GM12878 (cell line): ENCODE results near the gene FPGS. TPM values are rescaled to one million over a fixed set of nuclear protein-coding genes. Genes with fewer than 3 reads are reported as not detected.

ENCODE experiments used
- ATAC-seq: fragments of 200-7000 bp; cut with Tn5 transposase; 3 replicates; pipeline ENCODE4 v1.9.1; 2020; ENCODE audit warnings: mild to moderate bottlenecking, moderate library complexity
- BruUV-seq: library from RNA; stranded (reverse); fragments of 400-500 nt; replicated peaks from 2 replicates; lab custom pipeline; 2021; lab: Mats Ljungman, UMichigan
- CTCF ChIA-PET: fragments of 300-600 bp; sonication (Branson Sonifier 250); formaldehyde crosslinking; extraction: SDS; loops from one replicate; lab custom pipeline; 2021; ENCODE audit warnings: inconsistent platforms; lab: Yijun Ruan, JAX
- POLR2A ChIA-PET: fragments of 350-600 bp; formaldehyde crosslinking; extraction: SDS; loops from one replicate; lab custom pipeline; 2021; ENCODE audit warnings: inconsistent platforms; lab: Charles Lee
- RAD21 ChIA-PET: fragments of 300-600 bp; sonication (Branson Sonifier 250); formaldehyde crosslinking; loops from one replicate; lab custom pipeline; 2023; ENCODE audit warnings: antibody characterized with exemption; ENCODE audit not compliant: unreplicated experiment; lab: Charles Lee
- SMC1A ChIA-PET: fragments of 300-600 bp; sonication (Branson Sonifier 250); formaldehyde crosslinking; loops from one replicate; lab custom pipeline; 2023; ENCODE audit not compliant: unreplicated experiment, uncharacterized antibody; lab: Charles Lee
- DNase-seq: peaks from one replicate; pipeline ENCODE4 v3.0.0-alpha.2; 2011; ENCODE audit warnings: low read depth, low spot score
- FAIRE-seq: peaks from 3 replicates; lab custom pipeline; 2011; peaks lifted over from hg19 to GRCh38; lab: Jason Lieb, UNC
- H2AFZ ChIP-seq: 2 replicates; pipeline ENCODE4 v1.6.0; 2011; ENCODE audit warnings: low read depth, low read length, control low read depth; ENCODE audit not compliant: control insufficient read depth
- H3K27ac ChIP-seq: 2 replicates; pipeline ENCODE4 v1.5.1; 2011; ENCODE audit warnings: control low read depth; ENCODE audit not compliant: control insufficient read depth, insufficient read depth
- H3K27me3 ChIP-seq, 2 experiments: replicated peaks in 1 of 2; 2 replicates each; pipeline versions ENCODE4 v1.6.0 to v1.6.1; 2011; ENCODE audit warnings: low read length in 1 of 2; ENCODE audit not compliant: control insufficient read depth in 2 of 2, insufficient read depth in 2 of 2
- H3K36me3 ChIP-seq, 2 experiments: 2 replicates each; pipeline ENCODE4 v1.5.1; 2011; ENCODE audit warnings: low read length in 1 of 2; ENCODE audit not compliant: control insufficient read depth in 2 of 2, insufficient read depth in 2 of 2
- H3K4me1 ChIP-seq: 2 replicates; pipeline ENCODE4 v1.6.1; 2011; ENCODE audit warnings: mild to moderate bottlenecking, low read length, moderate library complexity, mixed read lengths; ENCODE audit not compliant: control insufficient read depth, insufficient read depth
- H3K4me2 ChIP-seq: 2 replicates; pipeline ENCODE4 v1.6.0; 2011; ENCODE audit warnings: control low read depth; ENCODE audit not compliant: control insufficient read depth, insufficient read depth
- H3K4me3 ChIP-seq: fragments of 200-600 bp; sonication (generic); 2 replicates; pipeline ENCODE4 v1.5.1; 2016
- H3K79me2 ChIP-seq: 2 replicates; pipeline ENCODE4 v1.6.0; 2011; ENCODE audit warnings: low read length; ENCODE audit not compliant: control insufficient read depth, insufficient read depth
- H3K9ac ChIP-seq: 2 replicates; pipeline ENCODE4 v1.8.0; 2011; ENCODE audit warnings: low read length, control low read depth, mixed read lengths; ENCODE audit not compliant: control insufficient read depth, insufficient read depth
- H3K9me3 ChIP-seq: replicated peaks from 3 replicates; pipeline ENCODE4 v1.5.1; 2011; ENCODE audit warnings: mild to moderate bottlenecking, low read length; ENCODE audit not compliant: control insufficient read depth, insufficient read depth
- H4K20me1 ChIP-seq: 2 replicates; pipeline ENCODE4 v1.6.0; 2011; ENCODE audit not compliant: control insufficient read depth, insufficient read depth
- MXI1 ChIP-seq: fragments of 150-350 bp; IDR thresholded peaks from 2 replicates; pipeline ENCODE4 v1.6.1; 2011; ENCODE audit warnings: low read depth, mild to moderate bottlenecking, inconsistent platforms, low read length, improper control_type of control experiment
- NFYB ChIP-seq: IDR thresholded peaks from 2 replicates; pipeline ENCODE4 v1.6.1; 2011; ENCODE audit warnings: low read depth, mild to moderate bottlenecking, low read length, improper control_type of control experiment, moderate library complexity; ENCODE audit not compliant: insufficient read depth
- NRF1 ChIP-seq: conservative IDR thresholded peaks from 2 replicates; pipeline ENCODE4 v1.6.1; 2011; ENCODE audit warnings: mild to moderate bottlenecking, low read depth, low read length, improper control_type of control experiment
- ZBTB40 ChIP-seq: fragments of 450-650 bp; IDR thresholded peaks from 2 replicates; pipeline ENCODE4 v1.6.1; 2016; ENCODE audit warnings: mild to moderate bottlenecking, moderate library complexity, borderline replicate concordance
- ZSCAN29 ChIP-seq: fragments of 450-650 bp; IDR thresholded peaks from 2 replicates; pipeline ENCODE4 v1.6.1; 2017; ENCODE audit warnings: mild to moderate bottlenecking, moderate library complexity
- WGBS: methylation state at CpG from one replicate; pipeline ENCODE4 v1.1.6; 2016; ENCODE audit warnings: low lambda C conversion rate; ENCODE audit not compliant: insufficient replicate concordance, insufficient coverage; ENCODE audit errors: missing lambda C conversion rate; 5-methylcytosine and 5-hydroxymethylcytosine counted together
- in situ Hi-C: fragments of 300-500 bp; cut with MboI; formaldehyde crosslinking; loops from 9 replicates; pipeline ENCODE4 v1.14.3; 2018; ENCODE audit warnings: mixed read lengths
- intact Hi-C: fragments of 100-400 bp; cut with micrococcal nuclease; formaldehyde crosslinking; loops from one replicate; pipeline ENCODE4 v1.14.2; 2022; ENCODE audit not compliant: unreplicated experiment
- polyA plus RNA-seq, 11 experiments: library from polyadenylated mRNA; depleted of rRNA in 4 of 11; unstranded in 6 of 11; stranded (reverse) in 5 of 11; fragments of >200 nt; fragmentation: Nextera tagmentation in 4 of 11; fragmentation: Illumina TruSeq in 1 of 11; extraction: Ambion mirVana in 4 of 11; extraction: Trizol in 1 of 11; gene quantifications; 1 replicate in 1 of 11; 2 replicates in 10 of 11; pipeline versions ENCODE4 v1.2.1 to v1.2.3, GENCODE V29; 2011 to 2016; ENCODE audit warnings: inconsistent platforms in 2 of 11, missing spikeins in 2 of 11, low read depth in 1 of 11
- total RNA-seq, 4 experiments: library from RNA; depleted of rRNA in 3 of 4; stranded (reverse); fragments of >200 nt in 3 of 4; fragmentation: Illumina TruSeq in 1 of 4; extraction: Trizol in 1 of 4; gene quantifications; 2 replicates each; pipeline versions ENCODE4 v1.2.1 to v1.2.3, GENCODE V29; 2013 to 2021

The FPGS gene
- total and polyA plus RNA-seq, 10 of the 15 experiments (the other 5 are each of a cell fraction or from before 2014, with no cell fraction given), result 1.2 to 127 (median 80.4) TPM

GRCh38 chr9:127826253-127826913 lies 23.7 kb downstream of the FPGS start:
- WGBS, result 40% methylated on average over 7 of the region's 7 CpGs
- no peak for FAIRE-seq
- TF ChIP-seq MXI1, result no peak
- no peak for TF ChIP-seq ZSCAN29
- TF ChIP-seq NRF1, result no peak
- no peak for TF ChIP-seq NFYB
- no peak for TF ChIP-seq ZBTB40
- TF ChIP-seq, all 136 proteins: peak for 0

More at GRCh38 chr9:127826253-127826913, 23.7 kb downstream of the FPGS start:
- H3K36me3 ChIP-seq, result no peaks in the 10 kb centered on the region
- no TSS peak for BruUV-seq
- ChIA-PET RAD21 (no interaction called here), SMC1A (no interaction called here), POLR2A (no interaction called here), CTCF (no interaction called here)
- no peaks in the 10 kb centered on the region for H4K20me1 ChIP-seq
- in situ Hi-C loops, result no loop called here
- ATAC-seq (no peak), DNase-seq (no peak)
- no peak overlapping the region for H3K4me2 ChIP-seq
- H3K79me2 ChIP-seq, result no peaks in the 10 kb centered on the region
- H3K9me3 ChIP-seq, result no peaks in the 10 kb centered on the region
- H3K4me1 ChIP-seq, result no peaks in the 10 kb centered on the region
- no peak overlapping the region for H3K9ac ChIP-seq
- no peak overlapping the region for H3K27ac ChIP-seq
- H3K4me3 ChIP-seq, result no peak overlapping the region
- intact Hi-C loops, result no loop called here
- no peaks in the 10 kb centered on the region for H3K27me3 ChIP-seq
- H2AFZ ChIP-seq, result no peak overlapping the region
